22Rv1 (cell line): ENCODE data around the gene MLLT3.

Source experiments
- ZFX ChIP-seq: fragments of 450-650 bp; IDR thresholded peaks from 2 replicates; pipeline ENCODE4 v1.6.1; 2017; ENCODE audit warnings: antibody characterized with exemption, borderline replicate concordance
- TF ChIP-seq, protein P1 (sequence below): fragments of 450-650 bp; IDR thresholded peaks from 2 replicates; pipeline ENCODE4 v1.5.1; 2017; ENCODE audit warnings: mild to moderate bottlenecking

- TF ChIP-seq, protein P1, sequence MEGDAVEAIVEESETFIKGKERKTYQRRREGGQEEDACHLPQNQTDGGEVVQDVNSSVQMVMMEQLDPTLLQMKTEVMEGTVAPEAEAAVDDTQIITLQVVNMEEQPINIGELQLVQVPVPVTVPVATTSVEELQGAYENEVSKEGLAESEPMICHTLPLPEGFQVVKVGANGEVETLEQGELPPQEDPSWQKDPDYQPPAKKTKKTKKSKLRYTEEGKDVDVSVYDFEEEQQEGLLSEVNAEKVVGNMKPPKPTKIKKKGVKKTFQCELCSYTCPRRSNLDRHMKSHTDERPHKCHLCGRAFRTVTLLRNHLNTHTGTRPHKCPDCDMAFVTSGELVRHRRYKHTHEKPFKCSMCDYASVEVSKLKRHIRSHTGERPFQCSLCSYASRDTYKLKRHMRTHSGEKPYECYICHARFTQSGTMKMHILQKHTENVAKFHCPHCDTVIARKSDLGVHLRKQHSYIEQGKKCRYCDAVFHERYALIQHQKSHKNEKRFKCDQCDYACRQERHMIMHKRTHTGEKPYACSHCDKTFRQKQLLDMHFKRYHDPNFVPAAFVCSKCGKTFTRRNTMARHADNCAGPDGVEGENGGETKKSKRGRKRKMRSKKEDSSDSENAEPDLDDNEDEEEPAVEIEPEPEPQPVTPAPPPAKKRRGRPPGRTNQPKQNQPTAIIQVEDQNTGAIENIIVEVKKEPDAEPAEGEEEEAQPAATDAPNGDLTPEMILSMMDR: no peak
- no peak for TF ChIP-seq ZFX
Observed at GRCh38 chr9:20309124-20309523, 313.2 kb downstream of the MLLT3 start.
